ENCODE measurements around the gene ITPK1.

GRCh38 chr14:93146119-93146518 is 30.4 kb upstream of the ITPK1 start:
- no peak for TF ChIP-seq CREB1 (CRISPR knock-in tag; IDR thresholded peaks at IDR 0.05; ENCODE audit: low read depth)
- TF ChIP-seq CTCF (conservative IDR thresholded peaks at IDR 0.05; ENCODE audit: low read depth in 2 of 2) = no peak
- no peak for TF ChIP-seq EZH2 (IDR thresholded peaks at IDR 0.05; ENCODE audit: low read depth, unreplicated experiment)
- TF ChIP-seq EZH2phosphoT487 (IDR thresholded peaks at IDR 0.05; ENCODE audit: unreplicated experiment) = no peak
- no peak for TF ChIP-seq JUNB (IDR thresholded peaks at IDR 0.05; ENCODE audit: unreplicated experiment)
- TF ChIP-seq POLR2AphosphoS5 (IDR thresholded peaks at IDR 0.05; ENCODE audit: low read depth) = no peak
- TF ChIP-seq ZNF114 (CRISPR knock-in tag; IDR thresholded peaks at IDR 0.05) = no peak
- TF ChIP-seq NANOG (IDR thresholded peaks at IDR 0.05; ENCODE audit: borderline replicate concordance) = no peak
- no peak for TF ChIP-seq REST (IDR thresholded peaks at IDR 0.05; ENCODE audit: unreplicated experiment)
- TF ChIP-seq ZNF462 (CRISPR knock-in tag; IDR thresholded peaks at IDR 0.05) = no peak
- no peak for TF ChIP-seq STAT1 (IDR thresholded peaks at IDR 0.05; ENCODE audit: unreplicated experiment)
- no peak for TF ChIP-seq ZNF331 (CRISPR knock-in tag; IDR thresholded peaks at IDR 0.05; ENCODE audit: low read depth)
- TF ChIP-seq ETS1 (IDR thresholded peaks at IDR 0.05) = no peak

Measured in GM23338 (cell line).